HG03432 (cell line): ENCODE data around the gene UTP14C.
"Not testable (repeated sequence)": the region's sequence is repeated elsewhere in the genome, so short reads cannot be mapped to it uniquely, and the experiment has no call there.

ENCODE experiments used
- ATAC-seq: cut with Tn5 transposase; IDR thresholded peaks from one replicate; pipeline ENCODE4 v1.9.1; 2021; ENCODE audit warnings: mild to moderate bottlenecking, moderate library complexity; ENCODE audit not compliant: unreplicated experiment

Gene UTP14C

GRCh38 chr13:52001120-52001731, 23.3 kb upstream of the UTP14C start:
- peak; percentile 87 for ATAC-seq

- no peak for ATAC-seq
Observed at GRCh38 chr13:52002361-52002760, 22.1 kb upstream of the UTP14C start.

GRCh38 chr13:52003541-52003940, 20.9 kb upstream of the UTP14C start:
- ATAC-seq, result no peak

- no peak for ATAC-seq
Observed at GRCh38 chr13:52004511-52005170, 19.9 kb upstream of the UTP14C start.

- no peak for ATAC-seq
Observed at GRCh38 chr13:52005841-52006522, 18.5 kb upstream of the UTP14C start.

- no peak for ATAC-seq
Observed at GRCh38 chr13:52006523-52007245, 17.8 kb upstream of the UTP14C start.

GRCh38 chr13:52009946-52010345, 14.5 kb upstream of the UTP14C start:
- ATAC-seq, result no peak

- peak; percentile 6 for ATAC-seq
Observed at GRCh38 chr13:52010890-52011631, 13.4 kb upstream of the UTP14C start, which contains the start of gene ATP7B. Gene ATP7B, minus strand, starts transcription at chr13:52011450. Its CDS starts 113 bp downstream, at chr13:52011337.

GRCh38 chr13:52011632-52012511, 12.6 kb upstream of the UTP14C start, which contains the start of gene ALG11:
Gene ALG11, plus strand, starts transcription at chr13:52012398. Its CDS starts 21 bp downstream, at chr13:52012419.
- peak; percentile 100 for ATAC-seq

- no peak for ATAC-seq
Observed at GRCh38 chr13:52012512-52012836, 12.0 kb upstream of the UTP14C start.

- ATAC-seq, result no peak
Observed at GRCh38 chr13:52016296-52016695, 8.2 kb upstream of the UTP14C start.

GRCh38 chr13:52020191-52020590, 4.3 kb upstream of the UTP14C start:
- ATAC-seq, result no peak

GRCh38 chr13:52022356-52022755, 2.1 kb upstream of the UTP14C start:
- no peak for ATAC-seq

- no peak for ATAC-seq
Observed at GRCh38 chr13:52025475-52026245, 1.2 kb downstream of the UTP14C start.

GRCh38 chr13:52026246-52026626, 1.7 kb downstream of the UTP14C start:
- no peak for ATAC-seq

GRCh38 chr13:52027832-52028231, 3.3 kb downstream of the UTP14C start:
- no peak for ATAC-seq

GRCh38 chr13:52029569-52029968, 5.1 kb downstream of the UTP14C start:
- ATAC-seq, result no peak

- ATAC-seq, result not testable (repeated sequence)
Observed at GRCh38 chr13:52030401-52030800, 5.9 kb downstream of the UTP14C start.

- ATAC-seq, result peak; percentile 64
Observed at GRCh38 chr13:52033039-52033438, 8.5 kb downstream of the UTP14C start.
